AG10803 (cell line): ENCODE measurements around the gene CAST.

Experiments
- DNase-seq: peaks from one replicate; pipeline ENCODE4 v3.0.0; 2010; ENCODE audit warnings: low read depth
- H3K4me3 ChIP-seq: 2 replicates; pipeline ENCODE4 v1.5.1; 2011; ENCODE audit warnings: mild to moderate bottlenecking, low read length, control low read depth
- CTCF ChIP-seq: conservative IDR thresholded peaks from 2 replicates; pipeline ENCODE4 v1.5.1; 2011; ENCODE audit warnings: mild to moderate bottlenecking, low read length, control low read depth, inconsistent platforms

CAST gene

GRCh38 chr5:96816411-96816939 is 154.3 kb downstream of the CAST start:
- no peak for TF ChIP-seq CTCF
- no peak for DNase-seq
- no peak overlapping the region for H3K4me3 ChIP-seq

- DNase-seq: no peak
- H3K4me3 ChIP-seq: no peak overlapping the region
- no peak for TF ChIP-seq CTCF
Observed at GRCh38 chr5:96816991-96817390, 154.8 kb downstream of the CAST start.

GRCh38 chr5:96817506-96817905 is 155.3 kb downstream of the CAST start:
- H3K4me3 ChIP-seq: no peak overlapping the region
- peak; percentile 56 for DNase-seq
- no peak for TF ChIP-seq CTCF

GRCh38 chr5:96818125-96818788 is 156.1 kb downstream of the CAST start:
- no peak for TF ChIP-seq CTCF
- no peak for DNase-seq
- no peak overlapping the region for H3K4me3 ChIP-seq

GRCh38 chr5:96819806-96820205 is 157.6 kb downstream of the CAST start:
- TF ChIP-seq CTCF: no peak
- no peak for DNase-seq
- H3K4me3 ChIP-seq: no peak overlapping the region

- no peak overlapping the region for H3K4me3 ChIP-seq
- TF ChIP-seq CTCF: no peak
- peak; percentile 9 for DNase-seq
Observed at GRCh38 chr5:96821260-96821916, 159.2 kb downstream of the CAST start.
